ENCODE measurements around the gene GTF2B. TPM values are rescaled to one million over a fixed set of nuclear protein-coding genes. Genes with fewer than 3 reads are reported as not detected.

Gene GTF2B
- total and polyA plus RNA-seq, 2 of the 4 experiments (the other 2 are of a cell fraction) = 32.0 to 41.0 TPM

GRCh38 chr1:88877382-88877825, 14.0 kb downstream of the GTF2B start:
- peak overlapping the region; percentile 52; the same call in 1 of the 2 replicates for H3K27ac ChIP-seq (ENCODE audit: insufficient read depth, low read length)
- WGBS, 2 experiments (ENCODE audit: extremely low coverage in 2 of 2, insufficient read length in 1 of 2) = no CpG with 5 or more reads among the region's 6 CpGs
- peaks cover 11% of the 10 kb centered on the region for H3K36me3 ChIP-seq (ENCODE audit: control insufficient read depth, insufficient read depth, low read length)
- ChIA-PET CTCF (interaction anchor here (0.6 to 1.2 kb wide), 4 partner anchors 15 to 225 kb away, joined by 3 read pairs; no protein-coding TSS in a partner anchor), POLR2A (ENCODE audit: unreplicated experiment) (interaction anchor here (0.7 kb wide), 1 partner anchor 14 kb away, joined by 3 read pairs; the partner anchor contains the start of gene GTF2B)
- in situ Hi-C loops (cut with MboI; ENCODE audit: low sequenced_read_pairs) = loop anchor here (10.0 kb wide), 2 partner anchors 133 to 203 kb away; no protein-coding TSS in a partner anchor
- H3K4me1 ChIP-seq (ENCODE audit: control insufficient read depth, insufficient read depth, low read length) = peaks cover 12% of the 10 kb centered on the region; the same call in 1 of the 2 replicates
- H3K4me3 ChIP-seq (ENCODE audit: insufficient read depth, low read depth, low read length) = no peak overlapping the region
- H2AK5ac ChIP-seq (ENCODE audit: low read depth, low read length) = no peak overlapping the region
- H4K5ac ChIP-seq (ENCODE audit: low read depth, low read length) = no peak overlapping the region; the same call in 1 of the 2 replicates
- H3K9me3 ChIP-seq (ENCODE audit: control insufficient read depth, insufficient read depth, low read length) = no peaks in the 10 kb centered on the region
- H4K20me1 ChIP-seq (ENCODE audit: insufficient read depth, low read length) = 0 out of 2 replicates have a peak, but pooled peaks cover 5% of the 10 kb centered on the region
- DNase-seq (peak; percentile 61), ATAC-seq (ENCODE audit: low read depth) (peak; percentile 71)
- H3K14ac ChIP-seq (replicated peaks; ENCODE audit: low read depth, low read length) = no peak overlapping the region
- BruUV-seq (replicated peaks) = no TSS peak
- TF ChIP-seq RFX5 (IDR thresholded peaks at IDR 0.05; ENCODE audit: low read depth, low read length) (no peak), MAZ (IDR thresholded peaks at IDR 0.05; ENCODE audit: borderline replicate concordance, low read depth, low read length) (no peak), CTCF (conservative IDR thresholded peaks at IDR 0.05; ENCODE audit: low read depth, low read length) (peak; percentile 53), RCOR1 (IDR thresholded peaks at IDR 0.05; ENCODE audit: insufficient replicate concordance, low read length) (no peak), USF2 (IDR thresholded peaks at IDR 0.05; ENCODE audit: low read depth, low read length) (no peak), SMC3 (IDR thresholded peaks at IDR 0.05; ENCODE audit: low read depth, low read length) (peak; percentile 35; the same call in 1 of the 2 replicates), ELK1 (IDR thresholded peaks at IDR 0.05; ENCODE audit: borderline replicate concordance, low read depth, low read length) (no peak), RAD21 (IDR thresholded peaks at IDR 0.05; ENCODE audit: low read length) (peak; percentile 49), POLR2A (IDR thresholded peaks at IDR 0.05; ENCODE audit: low read depth, low read length) (no peak), MXI1 (IDR thresholded peaks at IDR 0.05; ENCODE audit: borderline replicate concordance, low read depth, low read length) (no peak), CEBPB (IDR thresholded peaks at IDR 0.05; ENCODE audit: low read depth, low read length) (no peak), FOS (IDR thresholded peaks at IDR 0.05; ENCODE audit: low read depth, low read length) (no peak), BHLHE40 (IDR thresholded peaks at IDR 0.05; ENCODE audit: low read depth, low read length) (peak; percentile 69), NFE2L2 (IDR thresholded peaks at IDR 0.05; ENCODE audit: low read depth, low read length) (no peak)
- H3K4me2 ChIP-seq (ENCODE audit: low read depth, low read length) = no peak overlapping the region
- no peak overlapping the region for H2BK120ac ChIP-seq (ENCODE audit: low read depth, low read length)
- no peak overlapping the region for H2BK15ac ChIP-seq (ENCODE audit: low read depth, low read length)
- no peak overlapping the region for H2BK20ac ChIP-seq (ENCODE audit: low read depth, low read length)
- intact Hi-C loops (cut with micrococcal nuclease) = loop anchor here (1.0 to 2.0 kb wide), 4 partner anchors 141 to 269 kb away; partner anchors contain the start of gene PKN2
- peak overlapping the region; percentile 33 for H2BK5ac ChIP-seq (ENCODE audit: low read depth, low read length, poor library complexity, severe bottlenecking)
- no peak overlapping the region for H4K8ac ChIP-seq (ENCODE audit: low read depth in 2 of 2, low read length in 2 of 2)
- H4K91ac ChIP-seq (ENCODE audit: insufficient read depth, low read depth, low read length) = no peak overlapping the region
- H3K23ac ChIP-seq (ENCODE audit: low read depth, low read length) = no peak overlapping the region
- H2AK9ac ChIP-seq (replicated peaks; ENCODE audit: low read depth, low read length, poor library complexity) = no peak overlapping the region
- H3K18ac ChIP-seq (ENCODE audit: low read depth, low read length) = no peak overlapping the region
- H3K56ac ChIP-seq (ENCODE audit: extremely low read depth, insufficient read depth, low read length) = no peak overlapping the region
- no peaks in the 10 kb centered on the region for H3K27me3 ChIP-seq (ENCODE audit: control insufficient read depth, insufficient read depth, low read length)
- H3K79me1 ChIP-seq (ENCODE audit: low read depth in 1 of 2, low read length in 2 of 2) = peaks cover 29 to 45% of the 10 kb centered on the region in 2 experiments
- H3K9me1 ChIP-seq (ENCODE audit: insufficient read depth, low read length) = no peaks in the 10 kb centered on the region
- no peak overlapping the region for H3K4ac ChIP-seq (ENCODE audit: low read depth, low read length)
- H2AFZ ChIP-seq (replicated peaks; ENCODE audit: low read length, poor library complexity) = no peak overlapping the region
- no peak overlapping the region for H3K9ac ChIP-seq (ENCODE audit: low read depth, low read length)
- dilution Hi-C loops (cut with HindIII; ENCODE audit: low sequenced_read_pairs, unreplicated experiment) = no loop called here

Measured in IMR-90 (cell line).